GM19467 (cell line): ENCODE measurements around the gene LIN7B.
"Not testable (repeated sequence)": the region's sequence is repeated elsewhere in the genome, so short reads cannot be mapped to it uniquely, and the experiment has no call there.

Experiments used
- ATAC-seq: cut with Tn5 transposase; IDR thresholded peaks from one replicate; pipeline ENCODE4 v1.9.1; 2021; ENCODE audit warnings: mild to moderate bottlenecking, moderate library complexity; ENCODE audit not compliant: unreplicated experiment

Gene LIN7B

DNA sequence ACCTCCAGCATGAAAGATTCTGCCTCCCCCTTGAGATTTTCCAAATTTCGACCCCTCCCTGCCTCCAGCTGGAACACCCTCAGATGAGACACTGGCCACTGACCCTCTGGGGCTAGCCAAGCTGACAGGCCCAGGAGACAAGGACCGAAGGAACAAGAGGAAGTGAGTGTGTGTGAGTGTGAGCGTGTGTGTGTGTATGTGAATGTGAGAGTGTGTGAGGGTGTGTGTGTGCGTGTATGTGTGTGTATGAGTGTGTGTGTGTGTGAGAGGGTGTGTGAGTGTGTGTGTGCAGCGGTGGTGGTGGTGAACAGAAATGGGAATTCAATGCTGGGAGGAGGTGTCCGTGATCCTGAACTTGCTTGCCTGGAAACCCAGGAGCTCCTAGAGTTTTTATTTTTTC lies 27.2 kb downstream of the LIN7B start:
- no peak for ATAC-seq

DNA sequence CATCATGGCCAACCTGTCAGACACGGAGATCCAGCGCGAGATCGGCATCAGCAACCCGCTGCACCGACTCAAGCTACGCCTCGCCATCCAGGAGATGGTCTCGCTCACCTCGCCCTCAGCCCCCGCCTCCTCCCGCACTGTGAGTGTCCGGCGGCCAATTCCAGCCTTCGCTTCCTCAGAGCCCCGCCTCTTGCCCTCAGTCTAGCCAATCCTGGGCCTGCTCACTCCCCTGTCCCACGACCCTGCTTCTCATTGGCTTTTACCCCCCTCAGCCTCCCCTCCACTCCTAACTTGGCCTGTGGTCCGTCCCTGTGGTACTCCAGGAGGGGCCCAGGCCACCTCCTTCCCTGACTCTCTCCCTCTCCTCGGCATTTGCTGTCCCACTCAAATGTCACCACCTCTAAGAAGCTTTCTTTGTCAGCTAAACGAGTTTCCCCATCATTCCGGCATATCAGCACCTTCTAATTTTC lies 28.7 kb downstream of the LIN7B start:
- ATAC-seq, result no peak

DNA sequence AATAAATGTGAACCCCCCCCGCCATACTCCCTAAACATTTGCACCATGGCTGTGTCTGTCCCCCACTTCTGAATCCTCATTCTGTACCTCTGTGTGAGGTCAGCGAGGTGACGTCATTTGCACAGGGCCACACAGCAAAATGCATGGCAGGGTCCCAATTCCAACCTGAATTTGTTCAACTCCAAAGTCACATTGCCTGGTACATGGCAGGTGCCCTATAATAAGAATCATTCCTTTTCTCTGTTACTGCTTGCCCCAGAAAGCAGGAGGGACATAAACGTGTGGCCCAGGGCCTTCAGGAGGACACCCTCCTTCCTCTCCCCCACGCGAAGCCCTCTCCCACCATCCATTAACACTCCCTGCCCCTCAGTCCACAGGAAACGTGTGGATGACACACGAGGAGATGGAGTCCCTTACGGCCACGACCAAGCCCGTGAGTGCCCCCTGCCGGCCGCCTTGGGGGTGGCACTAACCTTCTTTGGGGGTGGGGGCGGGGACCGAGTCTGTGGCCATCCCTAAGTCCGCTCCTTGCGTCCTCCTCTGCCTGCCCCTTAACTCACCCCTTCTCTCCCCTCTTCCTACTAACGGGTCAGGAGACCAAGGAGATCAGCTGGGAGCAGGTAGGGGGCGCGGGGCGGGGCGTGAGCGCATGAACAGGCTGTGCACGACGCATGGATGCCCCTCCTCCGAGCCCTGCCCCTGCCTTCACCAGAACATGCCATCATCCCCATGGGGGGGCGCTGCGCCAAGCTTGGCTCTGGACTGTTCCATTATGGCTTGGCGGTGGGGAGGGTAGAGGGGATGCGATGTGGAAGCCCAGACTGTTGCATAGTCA lies 31.6 kb downstream of the LIN7B start:
- no peak for ATAC-seq

DNA sequence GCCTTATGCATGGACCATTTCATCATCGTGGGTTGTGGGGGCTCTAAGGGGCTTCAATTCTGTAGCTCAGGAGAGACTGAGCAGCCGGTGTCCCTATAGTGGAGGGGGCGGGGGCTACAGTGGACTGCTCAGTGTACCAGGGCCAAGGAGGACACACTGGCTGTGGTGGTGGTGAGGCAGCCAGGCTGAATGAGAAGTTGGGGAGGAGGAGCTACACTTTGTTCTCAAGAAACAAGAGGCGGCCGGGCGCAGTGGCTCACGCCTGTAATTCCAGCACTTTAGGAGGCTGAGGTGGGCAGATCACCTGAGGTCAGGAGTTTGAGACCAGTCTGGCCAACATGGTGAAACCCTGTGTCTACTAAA lies 32.2 kb downstream of the LIN7B start:
- ATAC-seq, result not testable (repeated sequence)

DNA sequence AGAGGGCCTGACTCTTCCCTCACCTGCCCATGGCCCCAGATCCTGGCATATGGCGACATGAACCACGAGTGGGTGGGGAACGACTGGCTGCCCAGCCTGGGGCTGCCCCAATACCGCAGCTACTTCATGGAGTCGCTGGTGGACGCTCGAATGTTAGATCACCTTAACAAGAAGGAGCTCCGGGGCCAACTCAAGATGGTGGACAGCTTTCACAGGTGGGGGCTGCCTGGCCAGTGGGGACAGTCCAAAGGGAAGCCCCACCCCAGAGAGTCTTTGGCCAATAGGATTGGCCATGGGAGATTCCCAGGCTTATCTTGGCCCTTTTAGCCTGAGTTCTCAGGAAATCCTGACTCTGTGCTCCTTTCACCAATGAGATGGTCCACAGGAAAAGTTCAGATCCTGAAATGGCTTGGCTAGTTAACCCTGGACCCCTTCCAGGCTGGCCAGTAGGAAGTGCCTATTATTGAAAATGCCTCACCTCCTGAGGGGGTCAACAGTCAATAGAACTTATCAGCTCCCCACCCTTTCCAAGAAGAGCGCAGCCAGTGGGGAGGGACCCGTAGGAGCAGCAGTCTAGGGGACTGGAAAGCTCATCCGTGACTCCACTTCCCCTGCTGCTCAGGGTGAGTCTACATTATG lies 34.0 kb downstream of the LIN7B start:
- ATAC-seq, result no peak

DNA sequence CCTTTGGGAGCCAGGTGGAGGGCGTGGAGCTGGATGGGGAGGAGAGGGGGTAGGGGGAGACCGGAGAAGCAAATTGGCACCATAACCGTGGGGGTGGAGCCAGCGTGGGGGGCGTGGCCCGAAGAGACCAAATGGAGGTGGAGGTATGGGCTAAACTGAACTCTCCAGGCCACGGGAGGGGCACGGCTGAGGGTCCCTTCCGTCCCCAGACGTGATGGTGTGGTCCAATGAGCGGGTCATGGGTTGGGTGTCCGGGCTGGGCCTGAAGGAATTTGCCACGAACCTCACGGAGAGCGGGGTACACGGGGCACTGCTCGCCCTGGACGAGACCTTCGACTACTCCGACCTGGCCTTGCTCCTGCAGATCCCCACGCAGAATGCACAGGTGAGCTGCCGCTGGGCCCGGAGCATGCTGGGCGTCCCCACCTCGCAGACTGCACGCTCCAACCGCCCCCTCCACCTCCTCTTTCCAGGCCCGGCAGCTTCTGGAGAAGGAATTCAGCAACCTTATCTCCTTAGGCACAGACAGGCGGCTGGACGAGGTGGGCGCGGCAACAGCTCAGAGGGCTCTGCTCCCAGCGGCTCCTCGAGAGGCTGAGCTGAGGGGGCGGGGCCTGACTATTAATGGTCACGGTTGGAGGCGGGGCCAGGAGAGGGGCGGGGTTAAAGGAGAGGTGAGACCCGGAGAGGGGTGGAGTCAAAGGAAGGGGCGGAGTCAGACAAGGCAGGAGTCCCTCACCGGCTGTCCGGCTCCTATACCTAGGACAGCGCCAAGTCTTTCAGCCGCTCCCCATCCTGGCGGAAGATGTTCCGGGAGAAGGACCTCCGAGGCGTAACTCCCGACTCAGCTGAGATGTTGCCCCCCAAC lies 34.8 kb downstream of the LIN7B start:
- no peak for ATAC-seq

DNA sequence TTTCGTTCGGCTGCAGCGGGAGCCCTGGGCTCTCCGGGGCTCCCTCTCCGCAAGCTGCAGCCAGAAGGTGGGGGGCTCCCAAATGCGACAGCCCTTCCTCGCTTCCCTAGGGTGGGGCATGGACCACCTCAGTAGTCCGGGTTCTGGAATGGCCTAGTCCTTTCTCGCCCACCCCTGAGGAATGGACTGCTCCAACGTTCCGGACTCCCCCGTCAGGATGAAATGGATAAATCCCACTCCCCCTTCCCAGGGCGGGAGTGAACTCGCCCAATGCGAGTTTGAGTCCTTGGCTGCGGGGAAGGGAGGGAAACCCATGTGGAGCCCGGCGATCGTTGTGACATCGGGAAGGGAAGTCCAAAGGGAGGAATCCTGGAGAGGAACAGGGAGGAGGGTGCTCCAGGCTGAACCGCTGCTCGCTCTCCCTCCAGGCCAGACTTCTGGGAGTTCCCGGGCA lies 35.5 kb downstream of the LIN7B start:
- ATAC-seq, result no peak

DNA sequence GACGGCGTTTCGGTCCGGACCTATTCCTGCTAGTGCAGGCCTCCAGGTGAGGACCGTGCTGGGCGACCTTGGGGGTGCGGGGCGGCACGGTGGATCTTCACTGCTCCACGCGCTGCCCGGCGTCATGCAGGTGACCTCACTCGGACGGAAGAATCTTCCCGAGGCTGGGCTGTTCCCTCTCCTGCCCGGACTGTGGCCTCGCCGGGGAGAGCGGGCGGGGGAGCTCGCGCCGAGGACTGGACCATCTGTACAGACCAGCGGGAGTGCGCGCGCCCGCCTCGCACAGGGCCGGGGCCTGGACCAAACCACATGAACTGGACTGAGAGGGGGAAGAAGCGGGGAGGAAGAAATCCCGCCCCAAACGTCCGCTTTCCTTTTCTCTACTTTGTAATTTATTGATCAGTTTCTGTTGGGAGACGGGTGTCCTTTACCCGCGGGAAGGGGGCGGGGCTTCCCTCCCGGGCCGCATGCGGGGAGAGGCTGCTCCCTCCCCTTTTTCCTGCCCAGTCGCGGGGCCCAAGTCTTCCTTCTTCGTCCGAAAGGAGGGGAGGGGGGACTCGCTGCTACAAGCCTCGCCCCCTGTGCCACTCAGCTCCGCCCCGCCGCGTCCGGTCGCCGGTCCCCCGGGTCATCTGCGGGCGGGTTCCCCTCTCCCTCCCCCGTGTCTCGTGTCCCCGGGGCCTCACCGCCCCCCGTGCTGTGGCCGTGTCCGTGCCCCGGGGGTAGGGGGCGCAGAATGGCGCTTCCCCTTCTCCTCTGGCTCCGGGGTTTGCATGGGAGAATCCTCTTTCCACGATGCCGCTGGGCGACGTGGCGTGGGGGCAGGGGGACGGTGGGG lies 36.2 kb downstream of the LIN7B start:
- ATAC-seq, result no peak

DNA sequence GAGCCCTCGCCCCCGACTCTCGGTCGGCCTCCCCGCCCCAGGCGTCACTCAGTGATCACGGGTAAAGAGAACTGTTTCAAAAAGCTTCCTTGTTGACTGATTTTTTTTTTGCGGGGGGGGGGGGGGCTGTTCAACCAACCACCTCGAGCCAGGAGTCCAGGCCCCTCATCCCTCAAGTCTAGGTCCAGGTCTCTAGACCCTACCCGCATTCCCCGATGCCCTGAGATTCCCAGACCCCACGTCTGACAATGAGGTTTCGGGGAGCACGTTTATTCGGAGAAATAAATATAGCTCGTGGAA lies 36.7 kb downstream of the LIN7B start:
- no peak for ATAC-seq

DNA sequence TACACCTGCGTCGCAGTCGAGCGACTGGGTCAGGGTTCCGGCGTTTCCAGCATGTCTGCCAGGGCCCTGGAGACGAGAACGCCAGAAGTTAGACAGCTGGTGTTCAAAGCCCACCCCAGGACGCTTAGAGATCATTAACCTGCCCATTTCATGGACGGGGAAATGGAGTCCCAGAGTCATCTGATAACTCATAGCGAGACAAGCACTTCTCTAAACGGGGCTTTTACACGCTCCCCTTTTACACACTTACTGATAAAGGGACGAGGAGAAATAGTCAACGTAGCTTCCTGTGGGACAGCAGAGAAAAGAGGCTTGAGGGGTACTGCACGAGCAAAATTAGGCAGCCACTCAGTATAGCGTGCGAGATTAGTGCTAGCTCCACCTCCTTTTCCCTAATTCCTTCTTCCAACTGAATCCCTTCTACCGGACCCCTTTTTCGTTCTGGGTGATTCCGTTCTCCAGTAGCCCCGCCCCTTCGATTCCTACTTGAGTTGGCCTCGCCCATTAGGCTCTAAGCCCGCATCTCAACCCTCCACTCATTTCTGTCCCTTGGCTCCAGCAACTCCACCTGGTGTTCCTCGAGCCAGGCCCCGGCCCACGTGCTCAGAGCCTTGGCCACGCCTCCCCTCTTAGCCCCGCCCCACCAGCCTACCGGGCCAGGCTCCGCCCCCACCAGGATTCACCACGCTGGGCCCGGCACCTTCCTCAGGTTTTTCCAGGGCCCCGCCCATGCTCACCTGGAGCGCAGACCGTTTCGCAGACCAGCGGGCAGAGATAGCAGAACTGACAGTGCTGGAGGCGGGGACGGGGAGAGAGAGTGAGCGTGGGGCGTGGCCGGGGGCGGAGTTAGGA lies 37.3 kb downstream of the LIN7B start:
- ATAC-seq, result no peak

DNA sequence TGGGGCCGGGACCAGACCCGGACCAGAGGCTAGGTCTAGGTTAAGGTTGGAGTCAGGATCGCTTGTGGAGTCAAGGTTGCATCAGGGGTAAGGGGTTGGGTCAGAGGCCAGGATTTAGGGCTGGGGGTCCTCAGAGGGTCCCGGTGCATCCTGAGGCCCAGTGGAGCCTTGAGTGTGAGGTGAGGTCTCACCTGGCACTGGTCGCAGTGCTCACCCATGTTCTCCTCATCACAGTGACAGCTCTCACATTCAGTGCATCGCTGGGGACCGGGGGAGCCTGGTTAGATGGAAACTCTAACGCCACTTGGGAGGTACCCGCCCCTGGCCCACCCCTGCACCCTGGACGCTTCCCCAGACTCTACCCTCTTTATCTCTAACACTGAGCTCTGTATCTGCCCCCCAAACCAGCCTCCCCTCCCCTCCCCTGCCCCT lies 38.0 kb downstream of the LIN7B start:
- ATAC-seq, result no peak

DNA sequence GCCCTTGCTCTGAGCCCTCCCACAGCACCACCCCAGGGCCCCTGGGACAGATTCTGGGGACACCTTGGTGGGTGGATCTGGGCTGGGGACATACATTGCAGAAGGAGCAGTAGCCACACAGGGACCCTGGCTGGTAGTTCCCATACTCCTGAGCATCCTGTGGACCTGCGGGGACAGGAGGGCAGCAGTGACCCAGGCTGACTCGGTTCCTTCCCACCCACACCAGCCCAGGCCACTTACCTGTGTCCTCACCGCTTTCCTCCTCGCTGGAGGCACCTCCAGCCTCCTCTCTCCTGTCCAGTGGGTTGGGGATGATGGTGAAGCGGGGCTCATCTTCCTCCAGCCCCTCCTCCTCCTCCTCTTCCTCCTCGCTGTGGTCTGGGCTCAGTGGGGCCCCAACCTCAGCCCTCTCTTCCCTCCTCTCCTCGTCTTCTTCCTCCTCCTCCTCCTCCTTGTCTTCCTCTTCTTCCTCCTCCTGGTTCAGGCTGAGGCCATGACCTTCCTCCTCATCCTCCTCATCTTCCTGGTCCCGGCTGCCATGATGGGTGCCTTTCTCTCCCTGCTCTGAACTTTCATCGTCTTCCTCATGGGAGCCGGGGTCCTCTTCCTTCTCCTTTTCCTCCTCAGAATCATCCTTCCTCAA lies 39.1 kb downstream of the LIN7B start:
- no peak for ATAC-seq

DNA sequence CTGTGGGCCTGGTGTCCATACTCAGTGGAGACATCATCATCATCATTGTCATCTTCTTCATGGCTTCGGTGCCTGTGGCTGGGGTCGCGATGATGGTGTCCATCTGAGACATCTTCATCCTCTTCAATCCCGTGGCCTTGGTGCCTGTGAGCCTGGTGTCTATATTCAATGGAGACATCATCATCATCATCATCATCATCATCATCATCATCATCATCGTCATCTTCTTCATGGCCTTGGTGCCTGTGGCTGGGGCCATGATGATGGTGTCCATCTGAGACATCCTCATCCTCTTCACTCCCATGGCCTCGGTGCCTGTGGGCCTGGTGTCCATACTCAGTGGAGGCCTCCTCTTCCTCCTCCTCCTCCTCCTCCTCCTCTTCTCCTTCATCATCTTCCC lies 40.1 kb downstream of the LIN7B start:
- no peak for ATAC-seq

DNA sequence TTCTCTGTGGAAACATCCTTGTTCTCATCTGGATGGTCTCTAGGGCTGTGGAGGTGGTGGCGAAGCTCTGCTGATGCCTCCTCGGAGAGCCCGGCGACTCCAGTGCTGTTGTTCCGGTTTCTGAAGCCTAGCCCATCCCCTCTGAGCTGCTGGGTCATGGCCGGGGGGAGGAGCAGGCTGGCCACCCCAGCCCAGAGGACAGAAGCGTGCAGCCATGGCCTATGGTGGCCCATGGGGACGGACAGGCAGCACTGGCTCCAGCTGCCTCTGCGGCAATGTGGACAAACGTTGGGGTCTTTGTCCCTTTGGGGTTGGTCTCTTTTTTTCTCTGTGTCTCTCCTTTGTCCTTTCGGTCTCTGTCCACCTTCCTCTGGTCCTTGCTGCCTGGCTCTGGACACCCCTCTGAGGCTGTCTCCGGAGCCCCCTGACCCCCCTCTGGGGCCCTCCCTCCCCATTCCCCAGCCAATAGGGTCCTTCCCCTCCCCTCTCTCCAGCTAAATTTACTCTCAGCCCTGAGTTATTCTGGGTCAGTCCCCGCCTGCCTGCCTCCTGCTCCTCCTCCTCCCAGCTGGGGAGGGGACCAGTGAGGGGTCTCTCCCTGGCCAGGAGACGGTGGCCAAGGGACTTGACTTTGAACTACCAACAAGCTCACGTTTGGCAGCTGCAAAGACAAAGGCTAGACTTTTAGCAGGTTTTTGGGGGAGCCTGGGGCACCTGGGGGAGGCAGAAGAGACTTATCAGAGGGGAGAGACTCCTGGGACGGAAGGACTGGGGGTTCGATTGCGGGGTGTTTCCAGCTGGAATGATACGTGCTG lies 41.0 kb downstream of the LIN7B start, which contains the start of gene HRC:
HRC (minus strand) TSS at position 392 of the 815 bp plus-strand sequence; CDS start at position 233, 159 bp downstream.
- no peak for ATAC-seq

DNA sequence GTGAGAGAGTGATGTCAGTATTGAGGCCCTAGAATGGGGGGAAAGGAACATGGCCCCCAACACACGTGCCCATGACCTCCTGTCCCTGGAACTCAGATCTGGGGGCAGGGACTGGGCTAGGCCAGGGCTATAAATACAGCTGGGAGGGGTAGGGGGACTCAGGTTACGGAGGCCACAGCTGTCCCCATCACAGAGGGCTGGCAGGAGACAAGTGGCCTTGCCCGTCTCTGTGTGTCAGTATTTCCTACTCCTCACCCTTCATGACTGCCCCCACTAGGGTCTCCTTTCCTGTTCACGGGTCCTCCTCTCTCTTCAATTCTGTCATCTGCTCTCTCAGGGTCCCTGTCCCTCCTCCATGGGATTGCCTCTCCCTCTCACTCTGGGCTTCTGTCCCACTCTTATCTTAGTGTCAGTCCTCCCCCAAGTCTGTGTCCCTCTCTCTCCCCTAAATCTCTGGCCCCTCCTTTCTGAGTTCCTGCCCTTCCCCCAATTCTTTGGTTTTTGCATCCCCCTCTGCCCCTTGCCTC lies 41.7 kb downstream of the LIN7B start:
- no peak for ATAC-seq

DNA sequence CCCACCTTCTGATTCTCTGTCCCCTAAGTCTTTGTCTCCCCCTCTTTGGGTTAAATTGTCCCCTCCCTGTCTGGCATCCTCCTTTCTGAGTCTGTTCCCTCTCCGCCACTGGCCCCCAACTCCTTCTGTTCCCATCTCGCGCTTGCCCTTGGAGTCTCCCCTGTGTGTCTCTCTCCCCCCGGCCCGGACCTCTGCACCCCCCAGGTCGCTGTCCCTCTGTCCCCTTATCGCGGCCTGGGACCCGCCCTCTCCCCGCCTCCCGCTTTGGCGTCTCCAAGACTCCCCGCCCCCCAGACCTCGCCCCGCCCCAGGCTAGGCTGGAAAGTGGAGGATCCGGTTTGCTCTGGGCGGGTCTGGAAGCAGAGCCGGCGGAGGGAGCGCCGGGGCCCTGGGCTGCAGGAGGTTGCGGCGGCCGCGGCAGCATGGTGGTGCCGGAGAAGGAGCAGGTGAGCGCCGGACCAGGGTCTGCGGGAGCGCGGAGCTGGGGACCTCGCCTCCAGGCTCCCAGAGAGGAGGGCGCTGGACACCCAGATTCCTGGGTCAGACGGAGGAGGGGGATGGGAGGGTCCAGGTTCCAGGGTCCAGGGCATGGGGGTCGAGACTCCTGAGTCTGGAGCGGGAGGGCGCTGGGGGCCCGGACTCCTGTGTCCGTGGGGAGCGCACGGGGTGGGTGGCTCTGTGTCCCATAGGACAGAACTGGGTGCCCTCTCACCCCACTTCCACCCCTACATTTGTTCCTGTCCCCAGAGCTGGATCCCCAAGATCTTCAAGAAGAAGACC lies 43.5 kb downstream of the LIN7B start, which contains the start of gene TRPM4:
TRPM4 (plus strand) TSS at position 348 of the 780 bp plus-strand sequence; CDS start at position 423, 75 bp downstream.
- ATAC-seq, result no peak
